HCT116 (cell line): Measurements from ENCODE around the gene RASSF3. TPM values are rescaled to one million over a fixed set of nuclear protein-coding genes. Genes with fewer than 3 reads are reported as not detected.

Source experiments
- ATAC-seq: fragments of 200-7000 bp; cut with Tn5 transposase; 2 replicates; pipeline ENCODE4 v1.9.1; 2020; ENCODE audit warnings: mild to moderate bottlenecking, moderate library complexity
- BruUV-seq: library from RNA; stranded (reverse); fragments of 400-500 nt; replicated peaks from 2 replicates; lab custom pipeline; 2021; lab: Mats Ljungman, UMichigan
- CTCF ChIA-PET: fragments of 300-600 bp; sonication (Branson Sonifier 250); formaldehyde crosslinking; loops from one replicate; lab custom pipeline; 2021; ENCODE audit warnings: antibody characterized with exemption; lab: Charles Lee
- POLR2A ChIA-PET: fragments of 300-600, 350-600 bp; sonication (Branson Sonifier 250); formaldehyde crosslinking; loops from one replicate; lab custom pipeline; 2021; ENCODE audit warnings: antibody characterized with exemption; lab: Charles Lee
- RAD21 ChIA-PET, 2 experiments: fragments of 300-600 bp; sonication (Branson Sonifier 250); formaldehyde crosslinking; loops; one replicate each; lab custom pipeline; 2023; ENCODE audit warnings: low total read pairs in 2 of 2; ENCODE audit not compliant: uncharacterized antibody in 2 of 2, unreplicated experiment in 2 of 2, low non-redundant PET in 1 of 2; lab: Charles Lee
- DNase-seq: peaks from one replicate; pipeline ENCODE4 v3.0.0-alpha.2; 2010; ENCODE audit warnings: low read depth, low spot score
- H2AFZ ChIP-seq: fragments of 200-600 bp; shearing (Covaris generic), sonication (generic); 2 replicates; pipeline ENCODE4 v1.6.1; 2017; ENCODE audit warnings: low read depth, mixed run types, mixed read lengths, antibody characterized with exemption, low read length; ENCODE audit not compliant: poor library complexity, severe bottlenecking
- H3K27ac ChIP-seq: 2 replicates; pipeline ENCODE4 v1.5.1; 2012; ENCODE audit warnings: low read depth, low read length
- H3K27me3 ChIP-seq: fragments of 200-600 bp; sonication (generic); 2 replicates; pipeline ENCODE4 v1.6.1; 2016; ENCODE audit warnings: mixed run types, low read length, mixed read lengths; ENCODE audit not compliant: insufficient read depth
- H3K36me3 ChIP-seq, 2 experiments: fragments of 200-500 bp in 1 of 2; fragments of 200-600 bp in 1 of 2; sonication (Bioruptor generic) in 1 of 2; sonication (generic) in 1 of 2; 2 replicates each; pipeline versions ENCODE4 v1.5.1 to v1.6.1; 2014 to 2016; ENCODE audit warnings: low read length in 2 of 2, inconsistent platforms in 1 of 2, mixed read lengths in 1 of 2, mixed run types in 1 of 2; ENCODE audit not compliant: insufficient read depth in 2 of 2, control insufficient read depth in 1 of 2
- H3K4me1 ChIP-seq, 2 experiments: fragments of 200-600 bp in 1 of 2; sonication (generic) in 1 of 2; 2 replicates each; pipeline versions ENCODE4 v1.5.1 to v1.6.1; 2012 to 2017; ENCODE audit warnings: low read length in 2 of 2, inconsistent platforms in 1 of 2, mild to moderate bottlenecking in 1 of 2, mixed read lengths in 1 of 2, mixed run types in 1 of 2, moderate library complexity in 1 of 2; ENCODE audit not compliant: insufficient read depth in 2 of 2, control insufficient read depth in 1 of 2
- H3K4me2 ChIP-seq: fragments of 200-600 bp; sonication (generic); 2 replicates; pipeline ENCODE4 v1.6.1; 2017; ENCODE audit warnings: mixed run types, low read length, mixed read lengths
- H3K4me3 ChIP-seq, 2 experiments: fragments of 200-600 bp in 1 of 2; sonication (generic) in 1 of 2; replicated peaks in 1 of 2; 2 replicates each; pipeline ENCODE4 v1.5.1; 2011 to 2016; ENCODE audit warnings: low read length in 2 of 2, control low read depth in 1 of 2, low read depth in 1 of 2, mild to moderate bottlenecking in 1 of 2, mixed read lengths in 1 of 2, mixed run types in 1 of 2
- H3K79me2 ChIP-seq: fragments of 200-600 bp; sonication (generic); 2 replicates; pipeline ENCODE4 v1.6.1; 2017; ENCODE audit warnings: mild to moderate bottlenecking, mixed run types, low read length, moderate library complexity, mixed read lengths; ENCODE audit not compliant: insufficient read depth
- H3K9ac ChIP-seq: fragments of 200-600 bp; sonication (generic); 2 replicates; pipeline ENCODE4 v1.6.1; 2016; ENCODE audit warnings: low read length, mixed read lengths
- H3K9me2 ChIP-seq: fragments of 200-600 bp; sonication (generic), shearing (Covaris generic); 2 replicates; pipeline ENCODE4 v1.6.1; 2017; ENCODE audit warnings: mixed run types, mild to moderate bottlenecking, moderate library complexity; ENCODE audit not compliant: insufficient read depth
- H3K9me3 ChIP-seq, 2 experiments: fragments of 200-500 bp in 1 of 2; fragments of 200-600 bp in 1 of 2; sonication (Bioruptor generic) in 1 of 2; sonication (generic) in 1 of 2; 2 replicates each; pipeline ENCODE4 v1.6.1; 2014 to 2017; ENCODE audit warnings: low read length in 2 of 2, mixed read lengths in 2 of 2, inconsistent platforms in 1 of 2, low read depth in 1 of 2, mild to moderate bottlenecking in 1 of 2, mixed run types in 1 of 2, moderate library complexity in 1 of 2; ENCODE audit not compliant: control insufficient read depth in 1 of 2, insufficient read depth in 1 of 2
- H4K20me1 ChIP-seq: fragments of 200-600 bp; sonication (generic), shearing (Covaris generic); 2 replicates; pipeline ENCODE4 v1.6.1; 2017; ENCODE audit warnings: mixed run types, mild to moderate bottlenecking, moderate library complexity; ENCODE audit not compliant: insufficient read depth
- CEBPB ChIP-seq: IDR thresholded peaks from 2 replicates; pipeline ENCODE4 v1.6.1; 2012; ENCODE audit warnings: low read depth
- EZH2phosphoT487 ChIP-seq: fragments of 200-600 bp; IDR thresholded peaks from 2 replicates; pipeline ENCODE4 v1.6.1; 2018; ENCODE audit warnings: antibody characterized with exemption, borderline replicate concordance
- POLR2A ChIP-seq: IDR thresholded peaks from 2 replicates; pipeline ENCODE4 v1.7.0; 2011; ENCODE audit warnings: borderline replicate concordance; ENCODE audit not compliant: insufficient read depth, insufficient read length; ENCODE audit errors: extremely low read depth
- RAD21 ChIP-seq: IDR thresholded peaks from 2 replicates; pipeline ENCODE4 v1.6.1; 2012; ENCODE audit warnings: low read depth, mild to moderate bottlenecking
- SIN3A ChIP-seq: IDR thresholded peaks from 2 replicates; pipeline ENCODE4 v1.6.1; 2012; ENCODE audit warnings: low read depth
- SP1 ChIP-seq: IDR thresholded peaks from 2 replicates; pipeline ENCODE4 v1.6.1; 2012; ENCODE audit warnings: low read depth
- TCF7L2 ChIP-seq: IDR thresholded peaks from 2 replicates; pipeline ENCODE4 v1.7.0; 2011; ENCODE audit warnings: borderline replicate concordance, inconsistent platforms; ENCODE audit not compliant: insufficient read depth, insufficient read length; ENCODE audit errors: extremely low read depth
- YY1 ChIP-seq: IDR thresholded peaks from 2 replicates; pipeline ENCODE4 v1.6.1; 2011; ENCODE audit warnings: low read length, low read depth, moderate library complexity, mild to moderate bottlenecking; ENCODE audit not compliant: insufficient replicate concordance; ENCODE audit errors: extremely low read depth
- ZBTB33 ChIP-seq: IDR thresholded peaks from 2 replicates; pipeline ENCODE4 v1.6.1; 2011; ENCODE audit warnings: mild to moderate bottlenecking, low read length, moderate library complexity; ENCODE audit not compliant: insufficient replicate concordance; ENCODE audit errors: extremely low read depth
- ZNF274 ChIP-seq: fragments of 200-500 bp; sonication (Bioruptor generic); IDR thresholded peaks from 2 replicates; pipeline ENCODE4 v1.6.1; 2014; ENCODE audit warnings: mild to moderate bottlenecking, low read depth, low read length, inconsistent platforms
- intact Hi-C: fragments of 100-400 bp; cut with micrococcal nuclease; formaldehyde crosslinking; loops from 2 replicates; pipeline ENCODE4 v1.10.0; 2022
- total RNA-seq: library from RNA; stranded (reverse); gene quantifications from one replicate; pipeline ENCODE4 v1.2.1, GENCODE V29; 2021; ENCODE audit not compliant: unreplicated experiment

The RASSF3 gene
- total RNA-seq, 1 experiment from 2014 or later: 67.1 TPM

- H3K27ac ChIP-seq: no peak overlapping the region
- ATAC-seq: no peak
- peaks cover 91% of the 10 kb centered on the region for H3K79me2 ChIP-seq
- H3K4me1 ChIP-seq: peaks cover 38 to 44% of the 10 kb centered on the region in 2 experiments
- no peak overlapping the region for H2AFZ ChIP-seq
- BruUV-seq: no TSS peak
- H3K4me2 ChIP-seq: no peak overlapping the region
- H3K9me2 ChIP-seq: no peaks in the 10 kb centered on the region
- H3K36me3 ChIP-seq: peaks cover 0 to 6% of the 10 kb centered on the region in 2 experiments; a peak in 1 of 4 replicates
- DNase-seq: no peak
- intact Hi-C loops: no loop called here
- 0 out of 2 replicates have a peak, but pooled peaks cover 3% of the 10 kb centered on the region for H4K20me1 ChIP-seq
- H3K27me3 ChIP-seq: no peaks in the 10 kb centered on the region
- TF ChIP-seq EZH2phosphoT487: no peak
- no peak for TF ChIP-seq POLR2A
- TF ChIP-seq RAD21: no peak
- no peak for TF ChIP-seq SIN3A
- TF ChIP-seq ZNF274: no peak
- no peak for TF ChIP-seq SP1
- TF ChIP-seq TCF7L2: no peak
- TF ChIP-seq CEBPB: no peak
- no peak for TF ChIP-seq ZBTB33
- TF ChIP-seq YY1: no peak
- ChIA-PET POLR2A (no interaction called here), CTCF (no interaction called here), RAD21 (no interaction called here)
- no peaks in the 10 kb centered on the region for H3K9me3 ChIP-seq
- no peak overlapping the region for H3K4me3 ChIP-seq
- no peak overlapping the region for H3K9ac ChIP-seq
Measured at GRCh38 chr12:64634508-64635092, 24.3 kb downstream of the RASSF3 start.
